Central memory CD8-positive, alpha-beta T cell (primary cell): Measurements from ENCODE around the gene STYXL2.

ENCODE experiments used
- ATAC-seq: fragments of 150-1000 bp; cut with Tn5 transposase; replicated peaks from 2 replicates; pipeline ENCODE4 v1.10.0; 2022; ENCODE audit warnings: mild to moderate bottlenecking, moderate FRiP score, moderate number of reproducible peaks; ENCODE audit not compliant: poor library complexity, severe bottlenecking; ENCODE audit errors: extremely low read depth
- DNase-seq, 2 donors: peaks; one replicate each; pipeline ENCODE4 v3.0.0; 2021; ENCODE audit warnings: low spot score in 2 of 2
- H3K27ac Mint-ChIP-seq: one replicate; pipeline ENCODE4 v1.8.0; 2022; ENCODE audit warnings: low read depth, mild to moderate bottlenecking, moderate library complexity, mixed read lengths
- H3K27me3 Mint-ChIP-seq: one replicate; pipeline ENCODE4 v1.8.0; 2022; ENCODE audit warnings: mixed read lengths
- H3K36me3 Mint-ChIP-seq: one replicate; pipeline ENCODE4 v1.8.0; 2022; ENCODE audit warnings: mild to moderate bottlenecking, moderate library complexity, mixed read lengths; ENCODE audit not compliant: insufficient read depth
- H3K4me1 Mint-ChIP-seq: one replicate; pipeline ENCODE4 v1.8.0; 2022; ENCODE audit warnings: mixed read lengths
- H3K4me3 Mint-ChIP-seq: one replicate; pipeline ENCODE4 v1.8.0; 2022; ENCODE audit warnings: mild to moderate bottlenecking, moderate library complexity, mixed read lengths
- H3K9me3 Mint-ChIP-seq: one replicate; pipeline ENCODE4 v1.8.0; 2022; ENCODE audit warnings: mixed read lengths

The STYXL2 gene

GRCh38 chr1:167136191-167136614, 42.3 kb downstream of the STYXL2 start:
- Mint-ChIP-seq H3K36me3 (no peaks in the 10 kb centered on the region), H3K4me3 (no peak overlapping the region), H3K27me3 (peaks cover 61% of the 10 kb centered on the region), H3K4me1 (no peaks in the 10 kb centered on the region), H3K27ac (no peak overlapping the region), H3K9me3 (no peaks in the 10 kb centered on the region)
- no peak for ATAC-seq
- no peak for DNase-seq

DNA sequence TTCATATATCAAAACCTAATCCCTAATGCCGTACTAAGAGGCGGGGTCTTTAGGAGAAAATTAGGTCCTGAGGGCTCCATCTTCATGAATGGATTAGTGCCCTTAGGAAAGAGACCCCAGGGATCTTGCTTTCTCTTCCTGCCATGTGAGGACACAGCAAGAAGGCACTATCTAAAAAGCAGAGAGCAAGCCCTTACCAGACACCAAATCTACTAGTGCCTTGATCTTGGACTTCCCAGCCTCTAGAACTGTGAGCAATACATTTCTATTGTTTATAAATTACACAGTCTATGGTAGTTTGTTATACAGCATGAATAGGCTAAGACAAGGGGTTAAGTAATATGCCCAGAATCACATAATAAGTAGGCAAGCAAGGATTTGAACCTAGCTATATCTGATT, 42.9 kb downstream of the STYXL2 start:
- no peak overlapping the region for H3K27ac Mint-ChIP-seq
- ATAC-seq (no peak), DNase-seq (no peak)
- H3K9me3 Mint-ChIP-seq: no peaks in the 10 kb centered on the region
- peaks cover 55% of the 10 kb centered on the region for H3K27me3 Mint-ChIP-seq
- H3K4me3 Mint-ChIP-seq: no peak overlapping the region
- H3K4me1 Mint-ChIP-seq: no peaks in the 10 kb centered on the region
- H3K36me3 Mint-ChIP-seq: no peaks in the 10 kb centered on the region

- H3K27ac Mint-ChIP-seq: no peak overlapping the region
- peaks cover 49% of the 10 kb centered on the region for H3K27me3 Mint-ChIP-seq
- DNase-seq: no peak
- no peak overlapping the region for H3K4me3 Mint-ChIP-seq
- no peaks in the 10 kb centered on the region for H3K36me3 Mint-ChIP-seq
- ATAC-seq: no peak
- H3K9me3 Mint-ChIP-seq: no peaks in the 10 kb centered on the region
- no peaks in the 10 kb centered on the region for H3K4me1 Mint-ChIP-seq
Observed at GRCh38 chr1:167137332-167137781, 43.5 kb downstream of the STYXL2 start.

- peaks cover 43% of the 10 kb centered on the region for H3K27me3 Mint-ChIP-seq
- ATAC-seq: no peak
- no peaks in the 10 kb centered on the region for H3K9me3 Mint-ChIP-seq
Observed at GRCh38 chr1:167137793-167138510, 44.1 kb downstream of the STYXL2 start.

GRCh38 chr1:167138703-167139102, 44.8 kb downstream of the STYXL2 start:
- Mint-ChIP-seq H3K9me3 (no peaks in the 10 kb centered on the region), H3K4me3 (no peak overlapping the region), H3K36me3 (no peaks in the 10 kb centered on the region), H3K4me1 (no peaks in the 10 kb centered on the region), H3K27me3 (peaks cover 42% of the 10 kb centered on the region), H3K27ac (no peak overlapping the region)
- ATAC-seq (no peak), DNase-seq (no peak)

More at GRCh38 chr1:167137793-167138510, 44.1 kb downstream of the STYXL2 start:
- no peak for DNase-seq
- Mint-ChIP-seq H3K4me1 (no peaks in the 10 kb centered on the region), H3K4me3 (no peak overlapping the region), H3K36me3 (no peaks in the 10 kb centered on the region), H3K27ac (no peak overlapping the region)

DNA sequence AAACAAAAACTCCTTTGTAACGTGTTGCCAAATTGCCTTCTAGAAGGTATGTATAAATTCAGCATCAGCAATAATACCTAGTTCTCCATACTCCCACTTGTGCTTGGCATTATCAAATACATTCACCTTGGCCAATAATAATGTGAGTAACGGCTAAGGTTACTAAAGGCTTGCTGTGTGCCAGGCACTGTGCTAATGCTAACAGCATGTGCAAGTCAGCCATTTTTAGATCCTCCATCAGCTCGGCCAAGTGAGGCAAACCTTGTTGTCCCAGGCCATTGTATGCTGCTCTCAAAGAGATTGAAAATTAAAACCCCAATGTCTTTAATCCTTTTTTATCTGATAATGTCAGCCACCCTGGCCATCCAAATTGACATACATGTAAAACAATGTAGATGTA, 48.1 kb downstream of the STYXL2 start:
- ATAC-seq (no peak), DNase-seq (no peak)
- Mint-ChIP-seq H3K27me3 (peaks cover 52% of the 10 kb centered on the region), H3K36me3 (no peaks in the 10 kb centered on the region), H3K4me3 (no peak overlapping the region), H3K9me3 (no peaks in the 10 kb centered on the region), H3K27ac (no peak overlapping the region), H3K4me1 (no peaks in the 10 kb centered on the region)
